Adrenal gland (tissue), 12 donors: ENCODE results near the gene HHAT. TPM values are rescaled to one million over a fixed set of nuclear protein-coding genes. Genes with fewer than 3 reads are reported as not detected.
A peak's percentile ranks its signal among the peaks of the same experiment; 100 is the strongest.

Source experiments
- DNase-seq, 7 donors: peaks; one replicate each; pipeline ENCODE4 v3.0.0-alpha.2; 2019 to 2020
- H3K27ac ChIP-seq, 5 donors: fragments of 200-600 bp; sonication (generic) in 4 of 5; 1 replicate in 3 of 5; 2 replicates in 2 of 5; pipeline versions ENCODE4 v1.5.1 to v1.8.0; 2016 to 2020; ENCODE audit warnings: mild to moderate bottlenecking in 1 of 5
- H3K27me3 ChIP-seq: fragments of 200-600 bp; 2 replicates; pipeline ENCODE4 v1.8.0; 2021
- H3K36me3 ChIP-seq, 2 donors: fragments of 200-600 bp; replicated peaks in 1 of 2; 1 replicate in 1 of 2; 2 replicates in 1 of 2; pipeline versions ENCODE4 v1.5.1 to v1.8.0; 2018 to 2022
- H3K4me1 ChIP-seq, 2 donors: fragments of 200-600 bp; replicated peaks in 1 of 2; 1 replicate in 1 of 2; 2 replicates in 1 of 2; pipeline versions ENCODE4 v1.5.1 to v1.8.0; 2018 to 2021
- H3K4me3 ChIP-seq, 4 donors: fragments of 200-600 bp; sonication (generic) in 3 of 4; one replicate each; pipeline ENCODE4 v1.5.1; 2016 to 2018
- H3K9me3 ChIP-seq, 3 donors: fragments of 200-600 bp; sonication (generic) in 1 of 3; replicated peaks in 1 of 3; 1 replicate in 2 of 3; 2 replicates in 1 of 3; pipeline versions ENCODE4 v1.5.1 to v1.8.0; 2016 to 2021
- POLR2A ChIP-seq, 2 donors: fragments of 450-650 bp; IDR thresholded peaks; one replicate each; pipeline ENCODE4 v1.6.1; 2017; ENCODE audit warnings: antibody characterized with exemption in 2 of 2, mild to moderate bottlenecking in 2 of 2, moderate library complexity in 1 of 2
- WGBS, 4 donors: extraction: QIAGEN DNeasy Blood & Tissue Kit in 2 of 4; methylation state at CpG; one replicate each; pipeline versions ENCODE4 v1.1.5 to v1.1.7; 2013 to 2017; 5-methylcytosine and 5-hydroxymethylcytosine counted together
- intact Hi-C, 2 donors: fragments of 100-400 bp; cut with DNase I; formaldehyde crosslinking; loops; one replicate each; pipeline versions ENCODE4 v1.14.1 to v1.15.0; 2022 to 2023
- polyA plus RNA-seq, 3 donors: library from polyadenylated mRNA; stranded (reverse); fragments of 200-250 nt in 2 of 3; fragments of 350-450 nt in 1 of 3; fragmentation: Illumina TruSeq in 1 of 3; extraction: RNeasy Lipid Tissue Mini Kit (QIAGEN cat#74804) in 1 of 3; gene quantifications; one replicate each; pipeline ENCODE4 v1.2.3, GENCODE V29; 2013 to 2014
- total RNA-seq, 9 donors: library from RNA; depleted of rRNA in 4 of 9; stranded (reverse); fragments of >200 nt in 4 of 9; fragments of 120-200 nt in 1 of 9; fragmentation: NEBNext Ultra II Directional in 1 of 9; extraction: Animal tissue kit (Norgen Biotek cat#: 25700) in 1 of 9; gene quantifications; one replicate each; pipeline versions ENCODE4 v1.1.0 to v1.2.4, GENCODE V29; 2013 to 2023
- TF ChIP-seq, protein P1 (sequence below), 6 experiments: fragments of 450-650 bp in 4 of 6; fragments of 200-600 bp in 2 of 6; sonication (generic) in 1 of 6; IDR thresholded peaks; 1 replicate in 5 of 6; 2 replicates in 1 of 6; pipeline versions ENCODE4 v1.5.1 to v1.8.0; 2016 to 2021; ENCODE audit warnings: antibody characterized with exemption in 6 of 6, mild to moderate bottlenecking in 2 of 6, moderate library complexity in 1 of 6
- donor health status: healthy with polysubstance abuse.
- donor health status: Bipolar disorder and iron deficiency.
- donor health status: DM: yes; HTN: yes; CAD: no.
- donor health status: DM: no; HTN: no; CAD: no.
- donor health status: DM: no; HTN: no; CAD: no.
- donor health status: DM: yes; HTN: yes; CAD: no.

The HHAT gene
- total and polyA plus RNA-seq, 12 donors, result 3.1 to 26.7 (median 12.3) TPM

DNA sequence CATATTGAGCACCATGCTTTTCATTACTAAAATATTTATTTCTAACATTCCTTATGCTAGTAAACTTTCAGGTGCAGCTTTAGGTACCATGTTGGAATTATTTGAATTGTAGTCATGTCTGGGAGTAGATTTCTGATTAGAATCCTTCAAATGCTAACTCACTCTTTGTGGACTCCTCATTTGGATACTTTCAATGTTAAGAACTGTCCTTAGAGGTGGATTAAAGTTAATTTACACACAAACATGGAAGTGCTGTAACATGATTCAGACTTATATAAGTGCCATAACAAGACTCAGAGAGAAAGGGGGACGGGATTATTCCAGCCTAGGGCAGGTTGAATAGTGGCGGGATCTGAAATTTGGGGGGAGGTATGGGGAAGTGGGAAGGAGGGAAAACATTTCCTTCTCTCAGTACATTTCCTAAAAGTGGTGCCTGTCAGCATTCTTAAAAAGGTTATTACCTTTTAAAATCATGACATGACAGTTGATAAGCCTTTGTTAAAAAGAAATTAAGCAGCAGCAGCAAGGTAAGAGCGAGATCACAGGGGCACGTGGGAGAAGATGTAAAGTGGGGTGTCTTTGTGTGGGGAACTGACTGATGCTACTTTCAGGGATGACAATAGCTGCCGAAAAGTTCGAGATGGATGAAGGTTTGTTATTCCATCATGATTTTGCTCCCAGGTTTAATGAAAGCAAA is 44.4 kb downstream of the HHAT start:
- H3K36me3 ChIP-seq, result no peaks in the 10 kb centered on the region
- H3K4me3 ChIP-seq, result no peak overlapping the region
- intact Hi-C loops, result no loop called here
- H3K9me3 ChIP-seq, result no peaks in the 10 kb centered on the region
- WGBS, 4 donors, result 78 to 93% (median 88%) methylated on average over 6 of the region's 6 CpGs
- H3K4me1 ChIP-seq, result peaks cover 9 to 32% of the 10 kb centered on the region in 2 donors
- peak overlapping the region in 3 of 5 donors; percentile 51 to 83 (median 82) for H3K27ac ChIP-seq
- no peak for DNase-seq
- H3K27me3 ChIP-seq, result no peaks in the 10 kb centered on the region
- TF ChIP-seq, protein P1, sequence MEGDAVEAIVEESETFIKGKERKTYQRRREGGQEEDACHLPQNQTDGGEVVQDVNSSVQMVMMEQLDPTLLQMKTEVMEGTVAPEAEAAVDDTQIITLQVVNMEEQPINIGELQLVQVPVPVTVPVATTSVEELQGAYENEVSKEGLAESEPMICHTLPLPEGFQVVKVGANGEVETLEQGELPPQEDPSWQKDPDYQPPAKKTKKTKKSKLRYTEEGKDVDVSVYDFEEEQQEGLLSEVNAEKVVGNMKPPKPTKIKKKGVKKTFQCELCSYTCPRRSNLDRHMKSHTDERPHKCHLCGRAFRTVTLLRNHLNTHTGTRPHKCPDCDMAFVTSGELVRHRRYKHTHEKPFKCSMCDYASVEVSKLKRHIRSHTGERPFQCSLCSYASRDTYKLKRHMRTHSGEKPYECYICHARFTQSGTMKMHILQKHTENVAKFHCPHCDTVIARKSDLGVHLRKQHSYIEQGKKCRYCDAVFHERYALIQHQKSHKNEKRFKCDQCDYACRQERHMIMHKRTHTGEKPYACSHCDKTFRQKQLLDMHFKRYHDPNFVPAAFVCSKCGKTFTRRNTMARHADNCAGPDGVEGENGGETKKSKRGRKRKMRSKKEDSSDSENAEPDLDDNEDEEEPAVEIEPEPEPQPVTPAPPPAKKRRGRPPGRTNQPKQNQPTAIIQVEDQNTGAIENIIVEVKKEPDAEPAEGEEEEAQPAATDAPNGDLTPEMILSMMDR (IDR thresholded peaks at IDR 0.05), result no peak
- TF ChIP-seq POLR2A (IDR thresholded peaks at IDR 0.05), result no peak

- Histone ChIP-seq H3K4me1 (peaks cover 9 to 37% of the 10 kb centered on the region in 2 donors), H3K9me3 (no peaks in the 10 kb centered on the region), H3K36me3 (no peaks in the 10 kb centered on the region), H3K4me3 (no peak overlapping the region), H3K27ac (peak overlapping the region in 4 of 5 donors; percentile 20 to 83 (median 66)), H3K27me3 (no peaks in the 10 kb centered on the region)
- no peak for TF ChIP-seq POLR2A (IDR thresholded peaks at IDR 0.05)
- TF ChIP-seq, protein P1 (IDR thresholded peaks at IDR 0.05), result no peak
- 67 to 85% (median 74%) methylated on average over 1 of the region's 1 CpG for WGBS, 4 donors
- DNase-seq, result no peak
- intact Hi-C loops, result no loop called here
These were observed 44.9 kb downstream of the HHAT start for GRCh38 chr1:210373628-210373877.

DNA sequence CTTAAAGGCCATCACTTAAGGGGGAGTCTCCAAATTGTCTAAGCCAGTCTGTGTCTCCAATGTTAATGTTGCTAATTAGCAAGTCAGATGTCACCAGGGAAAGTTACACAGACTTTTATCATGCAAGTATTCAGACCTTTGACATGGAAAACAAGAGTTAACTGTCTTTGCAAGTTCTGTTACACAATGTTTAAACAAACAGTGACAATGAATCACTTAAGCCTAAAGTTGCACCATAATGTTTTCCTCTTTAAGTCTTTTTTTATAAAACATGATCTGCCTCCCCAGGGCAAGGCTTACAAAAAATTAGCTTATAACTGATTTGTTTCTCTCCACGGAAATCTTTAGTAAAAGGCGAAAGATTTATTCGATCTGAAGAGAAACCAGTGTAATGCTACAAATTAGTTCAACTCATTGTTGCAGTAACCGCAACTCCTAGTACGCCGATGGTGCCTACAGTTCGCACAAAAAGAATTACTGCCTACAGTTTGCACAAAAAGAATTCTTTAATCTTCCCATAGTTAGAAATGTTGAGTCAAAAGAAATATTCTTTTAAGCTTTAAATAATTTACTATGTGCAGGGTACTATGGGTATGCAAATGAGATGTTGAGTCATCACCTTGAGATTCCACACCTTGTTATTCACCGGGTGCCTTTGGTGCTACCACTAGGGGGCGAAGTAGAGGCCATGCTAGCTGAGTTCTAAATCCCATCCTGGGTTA is 45.3 kb downstream of the HHAT start:
- H3K27me3 ChIP-seq, result no peaks in the 10 kb centered on the region
- TF ChIP-seq, protein P1 (IDR thresholded peaks at IDR 0.05), result peak; percentile 62 to 86 (median 74)
- peak; percentile 50 to 67 for TF ChIP-seq POLR2A (IDR thresholded peaks at IDR 0.05)
- no peaks in the 10 kb centered on the region for H3K9me3 ChIP-seq
- peak; percentile 43 to 93 (median 87) for DNase-seq
- H3K27ac ChIP-seq, result peak overlapping the region in 4 of 5 donors; percentile 20 to 83 (median 66)
- WGBS, 4 donors, result 29 to 36% (median 32%) methylated on average over 9 of the region's 9 CpGs
- no peak overlapping the region for H3K4me3 ChIP-seq
- intact Hi-C loops, result no loop called here
- peaks cover 9 to 38% of the 10 kb centered on the region in 2 donors for H3K4me1 ChIP-seq
- no peaks in the 10 kb centered on the region for H3K36me3 ChIP-seq

DNA sequence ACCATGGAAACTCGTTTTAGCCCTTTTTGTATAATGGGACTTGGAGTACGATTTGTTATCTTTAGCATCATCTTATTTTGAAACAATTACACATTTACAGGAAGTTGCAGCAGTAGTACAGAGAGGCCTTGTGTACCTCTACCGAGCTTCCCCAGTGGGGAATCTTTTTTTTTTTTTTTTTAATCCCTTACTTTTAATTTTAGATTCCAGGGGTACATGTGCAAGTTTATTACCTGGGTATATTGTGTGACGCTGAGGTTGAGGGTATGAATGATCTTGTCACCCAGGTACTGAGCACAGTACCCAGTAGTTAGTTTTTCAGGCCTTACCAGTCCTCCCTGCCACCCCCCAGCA is 45.9 kb downstream of the HHAT start:
- Histone ChIP-seq H3K27ac (peak overlapping the region in 3 of 5 donors; percentile 51 to 83 (median 82)), H3K36me3 (no peaks in the 10 kb centered on the region), H3K4me1 (peaks cover 9 to 38% of the 10 kb centered on the region in 2 donors), H3K27me3 (no peaks in the 10 kb centered on the region), H3K4me3 (no peak overlapping the region), H3K9me3 (no peaks in the 10 kb centered on the region)
- no peak for TF ChIP-seq POLR2A (IDR thresholded peaks at IDR 0.05)
- TF ChIP-seq, protein P1 (IDR thresholded peaks at IDR 0.05), result no peak
- no peak for DNase-seq
- 42 to 51% (median 45%) methylated on average over 4 of the region's 4 CpGs for WGBS, 4 donors
- intact Hi-C loops, result no loop called here
